Cortex of kidney (tissue), 1 donor: ENCODE data around the gene AQP10.
"Not testable (repeated sequence)": the region's sequence is repeated elsewhere in the genome, so short reads cannot be mapped to it uniquely, and the experiment has no call there.

ENCODE experiments used
- DNase-seq: peaks from one replicate; lab custom pipeline; 2025; lab: John Stamatoyannopoulos, UW

Gene AQP10

GRCh38 chr1:154344977-154345837 lies 24.3 kb downstream of the AQP10 start:
- no peak for DNase-seq

- DNase-seq = no peak
Measured at GRCh38 chr1:154346276-154346917, 25.5 kb downstream of the AQP10 start.

DNA sequence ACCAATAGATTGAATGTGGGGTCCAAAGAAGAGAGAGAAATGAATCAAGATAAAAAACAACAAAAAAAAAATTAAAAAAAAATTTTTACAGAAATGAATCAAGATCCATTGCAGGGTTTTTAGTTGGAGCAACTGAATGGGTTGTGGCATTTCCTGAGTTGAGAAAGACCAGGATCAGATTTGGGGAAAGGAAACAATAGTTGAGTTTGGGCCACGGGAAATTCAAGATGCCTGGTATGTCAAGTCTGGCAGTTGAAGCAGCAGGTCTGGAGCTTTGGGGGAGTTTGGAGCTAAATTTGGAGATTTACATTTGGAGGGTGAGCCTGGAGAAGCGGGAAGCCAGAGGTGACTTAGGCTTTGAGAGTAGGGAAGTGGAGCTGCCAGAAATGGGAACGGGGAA lies 27.1 kb downstream of the AQP10 start:
- no peak for DNase-seq

- no peak for DNase-seq
Measured at GRCh38 chr1:154348429-154349076, 27.7 kb downstream of the AQP10 start.

- DNase-seq = no peak
Measured at GRCh38 chr1:154349121-154349520, 28.2 kb downstream of the AQP10 start.

- DNase-seq = no peak
Measured at GRCh38 chr1:154350383-154350782, 29.5 kb downstream of the AQP10 start.

- no peak for DNase-seq
Measured at GRCh38 chr1:154351363-154352068, 30.6 kb downstream of the AQP10 start.

DNA sequence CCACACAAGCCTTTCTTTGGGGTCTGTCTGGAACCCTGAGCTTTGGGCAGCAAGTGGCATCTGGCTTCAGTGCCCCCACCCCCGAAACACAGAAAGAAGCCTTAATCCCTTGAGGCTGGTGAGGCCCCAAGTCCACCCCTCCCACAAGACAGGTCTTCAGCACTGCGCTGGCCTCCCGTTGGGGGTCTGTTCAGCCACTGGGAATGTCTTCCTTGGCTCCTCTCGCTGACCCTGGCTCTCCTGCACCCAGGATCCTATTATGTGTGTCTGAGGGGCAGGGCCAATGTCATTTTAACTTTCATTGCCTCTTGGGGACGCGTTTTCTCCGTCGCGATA lies 31.3 kb downstream of the AQP10 start:
- DNase-seq = no peak

- DNase-seq = no peak
Measured at GRCh38 chr1:154352581-154353459, 31.9 kb downstream of the AQP10 start.

DNA sequence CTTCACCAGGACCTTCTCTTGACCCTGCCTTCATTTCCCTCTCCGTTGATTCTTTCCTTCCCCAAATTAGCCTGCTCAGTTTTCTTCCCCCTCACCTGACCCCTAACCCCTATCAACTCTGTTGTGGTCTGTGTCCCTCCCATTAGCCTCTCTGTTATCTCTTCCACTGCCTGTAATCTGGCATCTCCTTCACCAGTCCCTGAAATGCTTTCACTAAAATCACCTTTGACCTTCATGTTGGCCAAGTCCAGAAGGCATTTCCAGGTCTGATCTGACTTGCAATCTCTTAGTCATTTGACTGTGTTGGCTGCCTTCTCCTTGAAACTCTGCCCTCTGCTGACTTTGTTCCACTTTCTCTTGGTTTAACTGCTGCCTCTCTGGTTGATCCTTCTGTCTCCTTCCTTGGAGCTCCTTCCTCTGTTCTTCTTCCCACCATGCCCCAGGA lies 32.6 kb downstream of the AQP10 start:
- no peak for DNase-seq

DNA sequence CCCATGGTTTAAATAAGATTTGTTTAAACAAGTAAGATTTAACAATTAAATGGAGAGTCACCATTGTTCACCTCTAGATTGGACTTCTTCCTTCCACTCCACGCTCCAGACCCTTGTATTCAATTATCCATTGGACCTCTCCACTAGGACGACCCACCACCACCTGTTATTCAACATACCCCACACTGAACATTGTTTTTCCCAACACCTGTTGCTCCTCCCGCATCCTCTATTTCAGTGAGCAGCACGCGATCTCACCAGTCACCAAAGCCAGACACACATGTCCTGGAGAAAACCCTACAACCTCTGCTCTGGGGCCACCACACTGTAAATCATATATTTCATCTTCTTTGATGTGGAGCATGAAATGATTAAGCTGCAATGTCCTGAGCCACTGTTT lies 33.1 kb downstream of the AQP10 start:
- DNase-seq = no peak

DNA sequence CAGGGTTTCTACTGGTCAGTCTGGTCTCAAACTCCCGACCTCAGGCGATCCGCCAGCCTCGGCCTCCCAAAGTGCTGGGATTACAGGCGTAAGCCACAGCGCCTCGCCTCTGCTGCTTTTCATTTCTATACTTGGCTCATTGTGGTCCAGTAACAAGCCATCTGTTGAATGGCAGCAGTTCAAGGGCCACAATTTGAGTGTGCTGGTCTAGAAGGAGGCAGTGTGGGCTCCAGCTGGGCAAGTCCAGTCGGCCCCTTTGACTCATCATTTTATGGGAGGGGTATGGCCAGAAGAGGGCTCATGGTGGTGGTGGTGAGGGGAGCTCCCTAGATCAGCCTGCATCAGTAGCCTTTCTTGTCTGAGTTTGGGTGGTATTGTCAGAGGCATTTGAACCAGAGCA lies 37.6 kb downstream of the AQP10 start:
- no peak for DNase-seq

GRCh38 chr1:154360288-154360687 lies 39.4 kb downstream of the AQP10 start:
- DNase-seq = no peak

DNA sequence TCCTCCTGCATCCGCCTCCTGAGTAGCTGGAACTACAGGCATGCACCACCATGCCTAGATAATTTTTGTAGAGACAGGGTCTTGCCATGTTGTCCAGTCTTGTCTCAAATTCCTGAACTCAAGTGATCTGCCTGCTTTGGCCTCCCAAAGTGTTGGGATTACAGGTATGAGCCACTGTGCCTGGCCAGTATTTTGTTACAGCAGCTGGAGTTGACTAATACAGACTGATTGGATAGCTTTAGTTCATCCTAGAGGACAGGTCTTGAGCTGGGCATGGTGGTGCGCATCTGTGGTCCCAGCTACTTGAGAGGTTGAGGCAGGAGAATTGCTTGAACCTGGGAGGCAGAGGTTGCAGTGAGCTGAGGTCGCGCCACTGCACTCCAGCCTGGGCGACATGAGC lies 40.0 kb downstream of the AQP10 start:
- not testable (repeated sequence) for DNase-seq

DNA sequence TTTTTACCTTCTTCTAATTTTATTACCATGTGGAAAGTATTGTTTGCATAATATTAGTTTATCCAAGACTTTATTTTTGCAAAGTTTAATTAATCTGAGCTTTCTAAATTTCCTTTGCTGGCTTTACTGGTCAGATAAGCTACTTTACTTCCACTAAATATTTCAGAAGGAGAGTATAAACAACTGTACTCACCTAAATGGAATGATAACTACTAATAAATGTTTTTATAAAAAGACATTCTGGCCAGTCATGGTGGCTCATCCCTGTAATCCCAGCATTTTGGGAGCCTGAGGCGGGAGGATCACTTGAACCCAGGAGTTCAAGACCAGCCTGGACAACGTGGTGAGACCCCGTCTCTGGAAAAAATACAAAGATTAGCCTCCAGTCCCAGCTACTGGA lies 40.5 kb downstream of the AQP10 start:
- DNase-seq = no peak

DNA sequence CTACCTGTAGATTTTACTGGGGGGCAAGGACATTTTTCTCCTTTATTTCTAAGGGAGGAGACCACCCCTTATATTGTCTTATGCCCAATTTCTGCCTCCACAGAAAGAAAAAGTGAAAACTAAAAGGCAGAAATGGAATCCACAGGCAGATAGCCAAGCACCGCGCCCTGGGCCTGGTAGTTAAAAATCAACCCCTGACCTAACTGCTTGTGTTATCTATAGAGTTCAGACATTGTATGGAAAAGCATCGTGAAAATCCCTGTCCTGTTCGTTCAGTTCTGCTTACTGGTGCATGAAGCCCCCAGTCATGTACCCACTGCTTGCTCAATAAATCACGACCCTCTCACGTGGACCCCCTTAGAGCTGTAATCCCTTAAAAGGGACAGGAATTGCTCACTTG lies 50.5 kb downstream of the AQP10 start:
- DNase-seq = no peak

GRCh38 chr1:154373777-154374357 lies 53.0 kb downstream of the AQP10 start:
- DNase-seq = not testable (repeated sequence)
